ENCODE measurements around the gene SLC22A14. TPM values are rescaled to one million over a fixed set of nuclear protein-coding genes. Genes with fewer than 3 reads are reported as not detected.

Gene SLC22A14
- total and polyA plus RNA-seq, 9 of the 15 experiments (the other 6 are each of a cell fraction or from before 2014, with no cell fraction given) = 0.03 to 0.07 TPM; not detected in 7

- H3K36me3 ChIP-seq (ENCODE audit: control insufficient read depth, insufficient read depth, low read length) = no peaks in the 10 kb centered on the region
- ATAC-seq (peak; percentile 72), FAIRE-seq (no peak), DNase-seq (ENCODE audit: extremely low read depth in 1 of 4, low spot score in 3 of 4) (no peak)
- H3K4me2 ChIP-seq (ENCODE audit: insufficient read depth, low read length) = no peak overlapping the region
- H3K4me3 ChIP-seq = no peak overlapping the region
- POLR2A ChIA-PET = interaction anchor here (1.0 to 1.2 kb wide), 3 partner anchors 10 to 23 kb away, joined by 3 to 5 read pairs (median 4); no protein-coding TSS in a partner anchor
- no peaks in the 10 kb centered on the region; a peak in 1 of 5 replicates for H3K4me1 ChIP-seq (replicated peaks in 1 of 2; ENCODE audit: control insufficient read depth in 2 of 2, insufficient read depth in 2 of 2, low read length in 2 of 2)
- H3K9ac ChIP-seq (ENCODE audit: insufficient read depth in 1 of 2, low read depth in 2 of 2, low read length in 2 of 2) = no peak overlapping the region
- peaks cover 12 to 19% of the 10 kb centered on the region in 2 experiments; a peak in 4 of 5 replicates for H3K27me3 ChIP-seq (ENCODE audit: control insufficient read depth in 2 of 2, insufficient read depth in 2 of 2, low read length in 2 of 2)
- H4K20me1 ChIP-seq (replicated peaks; ENCODE audit: control insufficient read depth, insufficient read depth, low read length) = no peaks in the 10 kb centered on the region
- peak overlapping the region; percentile 7; the same call in 1 of the 2 replicates for H2AFZ ChIP-seq (ENCODE audit: low read depth, low read length)
- H3K27ac ChIP-seq (ENCODE audit: extremely low read depth, low read depth, low read length) = no peak overlapping the region
- no peaks in the 10 kb centered on the region for H3K9me1 ChIP-seq (ENCODE audit: control insufficient read depth, insufficient read depth, low read length)
- 2% methylated on average over 5 of the region's 5 CpGs for WGBS (ENCODE audit: insufficient coverage, low coverage, missing lambda C conversion rate)
- in situ Hi-C loops (cut with MboI) = no loop called here
- CTCF ChIA-PET (ENCODE audit: low intra/inter-chr PET ratio) = no interaction called here
- no peaks in the 10 kb centered on the region for H3K9me3 ChIP-seq (replicated peaks; ENCODE audit: control insufficient read depth, insufficient read depth, low read depth, low read length)
- H3K79me2 ChIP-seq (ENCODE audit: control insufficient read depth, insufficient read depth, low read length) = no peaks in the 10 kb centered on the region
- intact Hi-C loops (cut with micrococcal nuclease) = no loop called here
- no TSS peak for BruUV-seq (replicated peaks)
- TF ChIP-seq ZNF584 (CRISPR knock-in tag; IDR thresholded peaks at IDR 0.05; ENCODE audit: low read depth) = no peak
- TF ChIP-seq, protein P1, sequence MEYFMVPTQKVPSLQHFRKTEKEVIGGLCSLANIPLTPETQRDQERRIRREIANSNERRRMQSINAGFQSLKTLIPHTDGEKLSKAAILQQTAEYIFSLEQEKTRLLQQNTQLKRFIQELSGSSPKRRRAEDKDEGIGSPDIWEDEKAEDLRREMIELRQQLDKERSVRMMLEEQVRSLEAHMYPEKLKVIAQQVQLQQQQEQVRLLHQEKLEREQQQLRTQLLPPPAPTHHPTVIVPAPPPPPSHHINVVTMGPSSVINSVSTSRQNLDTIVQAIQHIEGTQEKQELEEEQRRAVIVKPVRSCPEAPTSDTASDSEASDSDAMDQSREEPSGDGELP (CRISPR knock-in tag; IDR thresholded peaks at IDR 0.05; ENCODE audit: borderline replicate concordance) = no peak
- TF ChIP-seq ILF3 (IDR thresholded peaks at IDR 0.05; ENCODE audit: borderline replicate concordance) = no peak
- no peak for TF ChIP-seq KAT8 (IDR thresholded peaks at IDR 0.05; ENCODE audit: low read depth)
- no peak for TF ChIP-seq NBN (IDR thresholded peaks at IDR 0.05; ENCODE audit: low read depth)
- no peak for TF ChIP-seq CHD7 (IDR thresholded peaks at IDR 0.05; ENCODE audit: low read depth, low read length)
- no peak for TF ChIP-seq ZNF778 (CRISPR knock-in tag; IDR thresholded peaks at IDR 0.05)
- no peak for TF ChIP-seq RFX7 (CRISPR knock-in tag; IDR thresholded peaks at IDR 0.05)
- no peak for TF ChIP-seq ZNF431 (CRISPR knock-in tag; IDR thresholded peaks at IDR 0.05)
Measured at GRCh38 chr3:38334142-38335055, 52.3 kb downstream of the SLC22A14 start.

All from K562 (cell line).